Hippocampal formation (tissue), 2 donors: Measurements from ENCODE around the gene PLEKHH1.

ENCODE experiments used
- DNase-seq, 2 donors: peaks; one replicate each; lab custom pipeline; 2025; lab: John Stamatoyannopoulos, UW

Gene PLEKHH1

GRCh38 chr14:67532998-67533753 is at the start of gene PLEKHH1:
TSS of gene PLEKHH1 (plus strand) at chr14:67533290. CDS start at chr14:67541868, 8,578 bp downstream.
- DNase-seq: peak; percentile 90 to 94

GRCh38 chr14:67483579-67484285 is 49.4 kb upstream of the PLEKHH1 start:
- no peak for DNase-seq

- no peak for DNase-seq
These were observed 47.5 kb upstream of the PLEKHH1 start for GRCh38 chr14:67485501-67486095.

- no peak for DNase-seq
These were observed 46.2 kb upstream of the PLEKHH1 start for GRCh38 chr14:67486890-67487289.

GRCh38 chr14:67487332-67487731 is 45.8 kb upstream of the PLEKHH1 start:
- no peak for DNase-seq

- DNase-seq: peak in 1 of 2 donors; percentile 32
These were observed 44.9 kb upstream of the PLEKHH1 start, which contains the start of gene TMEM229B for GRCh38 chr14:67487937-67488893. TSS of gene TMEM229B (minus strand) at chr14:67488721. CDS start at chr14:67473923, 14,798 bp downstream.

- DNase-seq: no peak
These were observed 42.9 kb upstream of the PLEKHH1 start for GRCh38 chr14:67490196-67490595.

- no peak for DNase-seq
These were observed 41.8 kb upstream of the PLEKHH1 start for GRCh38 chr14:67491285-67491684.

GRCh38 chr14:67491741-67492507 is 41.2 kb upstream of the PLEKHH1 start:
- no peak for DNase-seq

- DNase-seq: no peak
These were observed 40.6 kb upstream of the PLEKHH1 start for GRCh38 chr14:67492538-67492937.

- no peak for DNase-seq
These were observed 39.9 kb upstream of the PLEKHH1 start for GRCh38 chr14:67493092-67493717.

- no peak for DNase-seq
These were observed 37.3 kb upstream of the PLEKHH1 start for GRCh38 chr14:67495827-67496226.

- DNase-seq: no peak
These were observed 35.9 kb upstream of the PLEKHH1 start for GRCh38 chr14:67497216-67497615.

GRCh38 chr14:67497716-67498115 is 35.4 kb upstream of the PLEKHH1 start:
- DNase-seq: no peak

- no peak for DNase-seq
These were observed 32.1 kb upstream of the PLEKHH1 start for GRCh38 chr14:67500981-67501380.

- DNase-seq: no peak
These were observed 31.4 kb upstream of the PLEKHH1 start for GRCh38 chr14:67501670-67502069.

- no peak for DNase-seq
These were observed 30.2 kb upstream of the PLEKHH1 start for GRCh38 chr14:67502867-67503266.

- no peak for DNase-seq
These were observed 29.8 kb upstream of the PLEKHH1 start for GRCh38 chr14:67503331-67503730.

GRCh38 chr14:67505254-67505653 is 27.8 kb upstream of the PLEKHH1 start:
- no peak for DNase-seq

GRCh38 chr14:67508956-67509355 is 24.1 kb upstream of the PLEKHH1 start:
- no peak for DNase-seq
